CD8-positive, alpha-beta memory T cell (primary cell): Measurements from ENCODE around the gene EDEM2. TPM values are rescaled to one million over a fixed set of nuclear protein-coding genes. Genes with fewer than 3 reads are reported as not detected.
"Not testable (repeated sequence)": the region's sequence is repeated elsewhere in the genome, so short reads cannot be mapped to it uniquely, and the experiment has no call there.

Experiments used
- CTCF ChIA-PET: fragments of 350-600 bp; sonication (Branson Sonifier 250); formaldehyde crosslinking; loops from one replicate; lab custom pipeline; 2021; ENCODE audit warnings: antibody characterized with exemption; lab: Charles Lee
- POLR2A ChIA-PET: fragments of 350-600 bp; sonication (Branson Sonifier 250); formaldehyde crosslinking; loops from one replicate; lab custom pipeline; 2021; ENCODE audit warnings: antibody characterized with exemption; lab: Charles Lee
- DNase-seq, 5 donors: peaks; one replicate each; pipeline versions ENCODE4 v3.0.0 to v3.0.0-alpha.2; 2020 to 2022; ENCODE audit warnings: mixed read lengths in 1 of 5
- H3K27ac ChIP-seq: one replicate; pipeline ENCODE4 v1.7.0; 2013; ENCODE audit warnings: low read depth, mild to moderate bottlenecking, low read length, moderate library complexity
- H3K27me3 ChIP-seq: 2 replicates; pipeline ENCODE4 v1.7.0; 2013; ENCODE audit warnings: low read length, mild to moderate bottlenecking; ENCODE audit not compliant: insufficient read depth, poor library complexity, severe bottlenecking
- H3K36me3 ChIP-seq: 2 replicates; pipeline ENCODE4 v1.7.0; 2013; ENCODE audit warnings: mild to moderate bottlenecking, low read length, moderate library complexity; ENCODE audit not compliant: insufficient read depth
- H3K4me1 ChIP-seq: 2 replicates; pipeline ENCODE4 v1.7.0; 2013; ENCODE audit warnings: mild to moderate bottlenecking, low read length, moderate library complexity; ENCODE audit not compliant: insufficient read depth
- H3K4me3 ChIP-seq: 2 replicates; pipeline ENCODE4 v1.7.0; 2013; ENCODE audit warnings: mild to moderate bottlenecking, low read length
- H3K9me3 ChIP-seq: 2 replicates; pipeline ENCODE4 v1.7.0; 2013; ENCODE audit warnings: mild to moderate bottlenecking, low read length
- H3K27ac Mint-ChIP-seq, 8 donors: one replicate each; pipeline ENCODE4 v1.8.0; 2020 to 2021; ENCODE audit warnings: mixed read lengths in 8 of 8, mild to moderate bottlenecking in 6 of 8, inconsistent platforms in 3 of 8, moderate library complexity in 3 of 8
- H3K27me3 Mint-ChIP-seq, 2 donors: one replicate each; pipeline ENCODE4 v1.8.0; 2020 to 2021; ENCODE audit warnings: mixed read lengths in 2 of 2, mild to moderate bottlenecking in 1 of 2, moderate library complexity in 1 of 2
- H3K36me3 Mint-ChIP-seq, 3 donors: one replicate each; pipeline ENCODE4 v1.8.0; 2020 to 2021; ENCODE audit warnings: mixed read lengths in 3 of 3, inconsistent platforms in 1 of 3, mild to moderate bottlenecking in 1 of 3
- H3K4me1 Mint-ChIP-seq, 3 donors: one replicate each; pipeline ENCODE4 v1.8.0; 2020 to 2021; ENCODE audit warnings: mixed read lengths in 3 of 3, inconsistent platforms in 1 of 3, mild to moderate bottlenecking in 1 of 3
- H3K4me3 Mint-ChIP-seq, 7 donors: one replicate each; pipeline ENCODE4 v1.8.0; 2020 to 2021; ENCODE audit warnings: mixed read lengths in 7 of 7, mild to moderate bottlenecking in 6 of 7, moderate library complexity in 4 of 7, inconsistent platforms in 2 of 7
- H3K9me3 Mint-ChIP-seq, 5 donors: one replicate each; pipeline ENCODE4 v1.8.0; 2020 to 2022; ENCODE audit warnings: mixed read lengths in 5 of 5, mild to moderate bottlenecking in 3 of 5, moderate library complexity in 2 of 5, inconsistent platforms in 1 of 5
- polyA plus RNA-seq: library from polyadenylated mRNA; unstranded; fragments of 300-500 nt; fragmentation: Illumina TruSeq; gene quantifications from one replicate; pipeline ENCODE4 v1.2.3, GENCODE V29; 2021
- total RNA-seq, 2 experiments: library from RNA; stranded (reverse); gene quantifications; one replicate each; pipeline ENCODE4 v1.2.3, GENCODE V29; 2021

Gene EDEM2
- total and polyA plus RNA-seq, 3 experiments from 2014 or later: 19.3 to 48.4 (median 20.1) TPM

DNA sequence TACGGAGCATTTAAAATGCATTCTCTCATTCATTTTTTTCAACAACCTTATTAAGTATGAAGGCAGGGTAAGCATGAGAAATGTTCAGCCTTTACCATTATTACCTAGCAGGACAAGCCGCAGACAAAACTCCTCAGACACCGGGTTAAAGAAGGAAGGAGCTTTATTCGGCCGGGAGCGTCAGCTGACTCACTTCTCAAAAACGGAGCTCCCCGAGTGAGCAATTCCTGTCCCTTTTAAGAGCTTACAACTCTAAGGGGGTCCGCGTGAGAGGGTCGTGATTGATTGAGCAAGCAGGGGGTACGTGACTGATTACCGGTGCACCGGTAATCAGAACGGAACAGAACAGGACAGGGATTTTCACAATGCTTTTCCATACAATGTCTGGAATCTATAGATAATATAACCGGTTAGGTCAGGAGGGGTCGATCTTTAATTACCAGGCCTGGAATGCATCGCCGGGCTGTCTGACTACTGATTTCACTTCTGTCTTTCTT lies 487 bp upstream of the EDEM2 start:
- Mint-ChIP-seq H3K4me1 (peaks cover 36 to 42% (median 40%) of the 10 kb centered on the region in 3 donors), H3K4me3 (peak overlapping the region; percentile 90 to 99 (median 99)), H3K36me3 (peaks cover 0 to 33% (median 1%) of the 10 kb centered on the region in 3 donors), H3K27ac (peak overlapping the region; percentile 76 to 99 (median 97))
- ChIA-PET CTCF (interaction anchor here (0.9 to 5.3 kb wide), 5 partner anchors 14 to 131 kb away, joined by 3 to 72 read pairs (median 12); partner anchors contain the start of gene MMP24OS), POLR2A (interaction anchor here (0.5 to 2.6 kb wide), 5 partner anchors 14 to 137 kb away, joined by 3 to 9 read pairs (median 3); partner anchors contain the start of genes EIF6 and MMP24OS)
- H3K27me3 Mint-ChIP-seq, H3K27me3 ChIP-seq, H3K36me3 ChIP-seq, DNase-seq, H3K9me3 Mint-ChIP-seq, H3K9me3 ChIP-seq: not testable (repeated sequence)
- H3K27ac ChIP-seq: peak overlapping the region; percentile 62
- H3K4me1 ChIP-seq: peaks cover 17% of the 10 kb centered on the region
- peak overlapping the region; percentile 93 for H3K4me3 ChIP-seq

DNA sequence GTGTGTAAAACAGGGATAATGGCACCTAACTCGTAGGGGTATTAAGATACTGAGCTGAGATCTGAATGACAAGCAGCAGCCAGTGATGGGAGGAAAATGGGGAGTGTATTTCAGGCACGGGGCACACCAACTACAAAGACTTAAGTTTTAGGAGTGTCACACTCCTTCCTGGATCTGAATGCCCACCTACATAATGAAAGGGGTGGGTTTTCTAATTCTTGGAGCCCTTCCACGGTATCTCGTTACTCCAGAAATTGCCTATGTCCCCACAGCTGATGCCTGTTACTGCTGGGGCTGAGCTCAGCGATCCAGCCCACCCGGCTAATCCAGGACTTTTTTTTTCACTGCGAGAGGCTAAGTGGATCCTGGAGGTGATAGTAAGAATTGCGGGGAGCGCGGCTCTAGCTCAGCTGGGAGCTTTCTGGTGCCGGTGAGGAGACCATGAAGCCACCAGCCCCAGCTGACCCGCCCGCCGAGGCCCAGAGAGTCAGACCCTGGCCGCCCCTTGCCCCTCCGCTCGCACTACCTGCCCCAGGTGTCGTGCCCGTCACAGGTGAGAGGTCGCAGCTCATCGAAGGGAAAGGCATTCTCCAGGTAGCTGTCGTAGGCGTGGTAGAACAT lies 727 bp downstream of the EDEM2 start:
- Mint-ChIP-seq H3K4me1 (peaks cover 36 to 53% (median 50%) of the 10 kb centered on the region in 3 donors), H3K9me3 (no peaks in the 10 kb centered on the region)
- peak in 2 of 5 donors; percentile 5 to 10 for DNase-seq

GRCh38 chr20:35145141-35145564 lies 2.0 kb downstream of the EDEM2 start:
- no peaks in the 10 kb centered on the region for H3K9me3 ChIP-seq
- H3K4me3 ChIP-seq: no peak overlapping the region
- ChIA-PET CTCF (interaction anchor here (0.5 to 5.3 kb wide), 20 partner anchors 11 to 310 kb away, joined by 3 to 72 read pairs (median 3); partner anchors contain the start of gene MMP24OS), POLR2A (interaction anchor here (1.0 to 2.2 kb wide), 4 partner anchors 16 to 139 kb away, joined by 4 to 7 read pairs (median 5); partner anchors contain the start of genes EIF6 and MMP24OS)
- peaks cover 4% of the 10 kb centered on the region for H3K36me3 ChIP-seq
- Mint-ChIP-seq H3K27ac (peak overlapping the region; percentile 13 to 97 (median 84)), H3K4me1 (peaks cover 42 to 61% (median 55%) of the 10 kb centered on the region in 3 donors), H3K9me3 (no peaks in the 10 kb centered on the region), H3K36me3 (peaks cover 0 to 54% (median 4%) of the 10 kb centered on the region in 3 donors), H3K27me3 (no peaks in the 10 kb centered on the region), H3K4me3 (peak overlapping the region; percentile 52 to 92 (median 73))
- H3K27me3 ChIP-seq: no peaks in the 10 kb centered on the region
- H3K4me1 ChIP-seq: peaks cover 17% of the 10 kb centered on the region
- DNase-seq: peak in 3 of 5 donors; percentile 25 to 63 (median 60)
- no peak overlapping the region for H3K27ac ChIP-seq

More for the DNA sequence above, 727 bp downstream of the EDEM2 start:
- H3K27ac ChIP-seq: peak overlapping the region; percentile 62
- H3K4me3 ChIP-seq: peak overlapping the region; percentile 93
- H3K9me3 ChIP-seq: no peaks in the 10 kb centered on the region
- Mint-ChIP-seq H3K36me3 (peaks cover 0 to 44% (median 1%) of the 10 kb centered on the region in 3 donors), H3K4me3 (peak overlapping the region; percentile 90 to 99 (median 99)), H3K27ac (peak overlapping the region; percentile 76 to 99 (median 97)), H3K27me3 (no peaks in the 10 kb centered on the region)
- peaks cover 17% of the 10 kb centered on the region for H3K4me1 ChIP-seq
- POLR2A ChIA-PET: interaction anchor here (0.5 to 2.6 kb wide), 7 partner anchors 15 to 138 kb away, joined by 3 to 9 read pairs (median 4); partner anchors contain the start of genes EIF6 and MMP24OS
- peaks cover 2% of the 10 kb centered on the region for H3K36me3 ChIP-seq
- CTCF ChIA-PET: interaction anchor here (0.6 to 5.3 kb wide), 9 partner anchors 15 to 311 kb away, joined by 3 to 72 read pairs (median 6); partner anchors contain the start of gene MMP24OS
- H3K27me3 ChIP-seq: no peaks in the 10 kb centered on the region

DNA sequence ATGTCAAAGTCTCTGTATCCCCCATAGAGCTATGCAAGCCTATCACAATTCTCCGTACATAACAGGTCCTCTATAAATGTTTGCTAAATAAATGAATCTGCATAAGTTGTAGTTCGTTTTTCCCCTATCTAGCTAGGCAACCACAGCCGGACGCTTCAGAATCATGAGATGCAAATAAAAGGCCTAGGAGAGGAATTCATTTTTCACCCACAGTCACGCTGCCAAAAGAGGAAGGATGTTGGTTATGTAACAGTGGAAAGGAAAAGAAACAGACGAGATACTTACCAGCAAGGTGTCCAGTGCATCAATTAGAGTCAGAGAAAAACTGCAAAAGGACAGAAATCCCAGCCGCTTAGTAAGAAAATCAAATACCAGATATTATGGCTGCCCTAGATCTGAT lies 2.4 kb downstream of the EDEM2 start:
- Histone ChIP-seq H3K4me3 (no peak overlapping the region), H3K4me1 (peaks cover 17% of the 10 kb centered on the region), H3K36me3 (peaks cover 4% of the 10 kb centered on the region), H3K27me3 (no peaks in the 10 kb centered on the region), H3K27ac (no peak overlapping the region), H3K9me3 (no peaks in the 10 kb centered on the region)
- Mint-ChIP-seq H3K27ac (peak overlapping the region in 7 of 8 donors; percentile 75 to 97 (median 85)), H3K4me1 (peaks cover 42 to 61% (median 55%) of the 10 kb centered on the region in 3 donors), H3K9me3 (no peaks in the 10 kb centered on the region), H3K36me3 (peaks cover 0 to 59% (median 4%) of the 10 kb centered on the region in 3 donors), H3K27me3 (no peaks in the 10 kb centered on the region), H3K4me3 (peak overlapping the region in 6 of 7 donors; percentile 38 to 92 (median 76))
- no peak for DNase-seq
- ChIA-PET CTCF (interaction anchor here (0.5 to 5.3 kb wide), 20 partner anchors 11 to 309 kb away, joined by 3 to 72 read pairs (median 3); partner anchors contain the start of gene MMP24OS), POLR2A (interaction anchor here (1.0 to 2.2 kb wide), 4 partner anchors 17 to 140 kb away, joined by 4 to 7 read pairs (median 5); partner anchors contain the start of genes EIF6 and MMP24OS)

DNA sequence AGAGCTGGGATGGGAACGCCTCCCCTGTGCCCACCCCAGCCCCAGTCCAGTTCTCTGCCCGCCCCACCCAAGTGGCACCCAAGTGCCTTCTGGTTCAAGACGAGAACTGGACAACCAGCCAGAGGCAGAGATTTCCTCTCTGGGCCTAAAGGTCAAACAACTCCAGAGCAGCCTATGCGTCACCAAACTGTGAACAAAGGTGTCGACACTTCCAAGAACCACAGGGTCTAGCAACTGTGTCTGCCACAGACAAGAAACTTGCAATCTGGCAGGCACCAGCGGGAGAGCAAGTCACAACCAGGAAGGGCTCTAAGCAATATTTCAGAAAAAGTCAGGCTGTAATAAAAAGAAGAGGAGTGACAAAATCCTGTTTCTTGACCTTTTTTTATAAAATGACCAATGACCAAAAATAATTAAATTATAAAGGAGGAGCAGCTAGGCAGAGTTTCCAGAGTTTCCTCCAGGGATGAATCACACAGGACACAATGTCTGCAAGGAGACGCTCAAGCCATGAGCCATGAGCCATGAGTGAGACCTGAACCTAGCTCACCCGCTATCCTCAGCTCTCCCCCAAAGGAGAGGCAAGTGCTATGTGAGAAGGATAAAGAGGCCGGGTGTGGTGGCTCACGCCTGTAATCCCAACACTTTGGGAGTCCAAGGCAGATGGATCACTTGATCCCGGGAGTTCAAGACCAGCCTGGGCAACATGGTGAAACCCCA lies 11.1 kb downstream of the EDEM2 start:
- Mint-ChIP-seq H3K4me1 (peaks cover 4 to 5% (median 4%) of the 10 kb centered on the region in 3 donors), H3K9me3 (no peaks in the 10 kb centered on the region), H3K27me3 (no peaks in the 10 kb centered on the region), H3K4me3 (no peak overlapping the region), H3K27ac (peak overlapping the region in 3 of 8 donors; percentile 63 to 66 (median 64)), H3K36me3 (peaks cover 3 to 86% (median 19%) of the 10 kb centered on the region in 3 donors)
- Histone ChIP-seq H3K27me3 (no peaks in the 10 kb centered on the region), H3K9me3 (no peaks in the 10 kb centered on the region), H3K27ac (no peak overlapping the region), H3K36me3 (peaks cover 37% of the 10 kb centered on the region), H3K4me1 (no peaks in the 10 kb centered on the region), H3K4me3 (no peak overlapping the region)
- CTCF ChIA-PET: no interaction called here
- DNase-seq: no peak
- POLR2A ChIA-PET: interaction anchor here (0.8 kb wide), 1 partner anchor 112 kb away, joined by 3 read pairs; no protein-coding TSS in a partner anchor

DNA sequence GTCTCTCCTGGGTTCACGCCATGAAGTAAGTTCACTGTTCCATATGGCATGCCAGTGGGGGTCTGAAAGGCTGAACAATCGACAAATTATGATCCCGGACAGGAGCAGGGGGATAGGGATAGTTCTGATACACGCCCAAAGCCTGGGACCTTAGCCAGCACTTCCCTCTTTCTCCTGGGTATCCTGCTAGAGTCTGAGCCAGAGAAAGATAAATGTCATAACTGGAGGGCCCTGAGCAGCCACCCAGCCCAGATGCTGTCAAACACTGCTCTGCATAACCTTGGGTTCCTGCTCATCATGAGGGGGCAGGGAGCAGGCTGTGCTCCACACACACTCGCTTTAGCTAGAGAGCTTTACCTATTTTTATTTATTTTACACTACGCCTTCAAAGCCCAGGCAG lies 12.3 kb downstream of the EDEM2 start:
- Histone ChIP-seq H3K9me3 (no peaks in the 10 kb centered on the region), H3K4me1 (no peaks in the 10 kb centered on the region), H3K27me3 (no peaks in the 10 kb centered on the region), H3K27ac (no peak overlapping the region), H3K36me3 (peaks cover 37% of the 10 kb centered on the region), H3K4me3 (no peak overlapping the region)
- Mint-ChIP-seq H3K27me3 (no peaks in the 10 kb centered on the region), H3K9me3 (no peaks in the 10 kb centered on the region), H3K4me3 (no peak overlapping the region), H3K4me1 (peaks cover 0 to 1% (median 0%) of the 10 kb centered on the region in 3 donors), H3K36me3 (peaks cover 3 to 88% (median 23%) of the 10 kb centered on the region in 3 donors), H3K27ac (no peak overlapping the region)
- ChIA-PET POLR2A (no interaction called here), CTCF (no interaction called here)
- DNase-seq: no peak

DNA sequence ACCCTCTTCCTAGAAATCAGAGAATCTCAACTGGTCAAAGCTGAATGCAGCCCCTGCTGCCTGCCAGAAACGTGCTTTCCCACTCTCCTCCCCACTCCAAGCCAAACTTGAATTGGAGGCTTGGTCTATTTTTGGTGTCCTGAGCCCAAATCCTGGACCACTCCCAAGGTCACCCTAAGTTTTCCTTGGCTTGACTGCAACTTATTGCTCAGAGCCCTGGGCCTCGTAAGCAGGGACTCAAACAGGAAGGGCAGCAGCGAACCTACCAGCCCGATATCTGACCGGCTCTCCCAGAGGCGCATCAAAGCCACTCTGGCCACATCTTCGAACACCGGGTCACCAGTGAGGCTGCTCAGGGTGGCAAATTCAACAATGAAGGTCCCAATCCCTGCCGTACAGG lies 12.7 kb downstream of the EDEM2 start:
- Mint-ChIP-seq H3K27ac (no peak overlapping the region), H3K27me3 (no peaks in the 10 kb centered on the region), H3K36me3 (peaks cover 3 to 87% (median 24%) of the 10 kb centered on the region in 3 donors), H3K9me3 (no peaks in the 10 kb centered on the region), H3K4me1 (peaks cover 0 to 1% (median 0%) of the 10 kb centered on the region in 3 donors), H3K4me3 (no peak overlapping the region)
- DNase-seq: no peak
- H3K36me3 ChIP-seq: peaks cover 37% of the 10 kb centered on the region
- CTCF ChIA-PET: interaction anchor here (1.0 kb wide), 1 partner anchor 11 kb away, joined by 3 read pairs; no protein-coding TSS in a partner anchor
- no peaks in the 10 kb centered on the region for H3K9me3 ChIP-seq
- H3K4me1 ChIP-seq: no peaks in the 10 kb centered on the region
- POLR2A ChIA-PET: no interaction called here
- no peak overlapping the region for H3K27ac ChIP-seq
- H3K4me3 ChIP-seq: no peak overlapping the region
- no peaks in the 10 kb centered on the region for H3K27me3 ChIP-seq
